Astrocyte (in vitro differentiated cells and primary cell): ENCODE results near the gene OR2L3.

Experiments used
- CTCF ChIP-seq: IDR thresholded peaks from 2 replicates; pipeline ENCODE4 v1.5.1; 2011; ENCODE audit warnings: low read depth, mild to moderate bottlenecking, inconsistent platforms, low read length, moderate library complexity; ENCODE audit not compliant: insufficient read depth
- EZH2 ChIP-seq: IDR thresholded peaks from 2 replicates; pipeline ENCODE4 v1.6.1; 2012; ENCODE audit warnings: mild to moderate bottlenecking, low read length, inconsistent platforms; ENCODE audit not compliant: insufficient read depth

- no peak for TF ChIP-seq CTCF
- no peak for TF ChIP-seq EZH2
Measured at GRCh38 chr1:247998811-247999210, 47.8 kb upstream of the OR2L3 start.
